ENCODE measurements around the gene PARD3B. TPM values are rescaled to one million over a fixed set of nuclear protein-coding genes. Genes with fewer than 3 reads are reported as not detected.

Gene PARD3B
- total and polyA plus RNA-seq, 10 of the 15 experiments (the other 5 are each of a cell fraction or from before 2014, with no cell fraction given): 0.01 to 0.54 (median 0.07) TPM; not detected in 7

DNA sequence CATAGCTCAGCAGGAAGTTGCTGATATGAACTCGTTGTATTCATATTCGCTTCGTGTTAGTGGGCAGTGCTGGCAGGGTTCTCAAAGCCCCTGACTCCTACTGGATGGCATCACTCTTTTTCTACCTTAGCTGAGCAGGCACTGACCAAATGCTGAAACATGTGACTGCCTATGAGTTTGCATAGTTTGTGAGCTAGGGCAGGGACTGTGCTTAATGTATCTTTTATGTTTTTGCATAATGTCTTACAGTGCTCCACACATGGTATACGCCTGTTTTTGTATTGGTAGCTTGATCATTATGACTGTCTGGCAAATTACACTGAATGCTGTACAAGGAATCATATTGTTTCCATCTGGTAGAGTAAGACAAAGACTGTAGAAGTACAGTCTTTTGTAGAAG, 305.3 kb downstream of the PARD3B start:
- Histone ChIP-seq H3K9ac (ENCODE audit: control insufficient read depth, insufficient read depth, low read length) (no peak overlapping the region), H3K27me3 (replicated peaks in 1 of 2; ENCODE audit: control insufficient read depth in 2 of 2, insufficient read depth in 2 of 2, low read length in 1 of 2) (no peaks in the 10 kb centered on the region), H3K79me2 (ENCODE audit: control insufficient read depth, insufficient read depth, low read length) (no peaks in the 10 kb centered on the region), H3K4me3 (no peak overlapping the region), H4K20me1 (ENCODE audit: control insufficient read depth, insufficient read depth) (no peaks in the 10 kb centered on the region), H3K9me3 (replicated peaks; ENCODE audit: control insufficient read depth, insufficient read depth, low read length) (no peaks in the 10 kb centered on the region), H2AFZ (ENCODE audit: control insufficient read depth, low read depth, low read length) (no peak overlapping the region), H3K27ac (ENCODE audit: control insufficient read depth, insufficient read depth) (no peak overlapping the region), H3K4me1 (ENCODE audit: control insufficient read depth, insufficient read depth, low read length) (no peaks in the 10 kb centered on the region), H3K4me2 (ENCODE audit: control insufficient read depth, insufficient read depth) (no peak overlapping the region), H3K36me3 (ENCODE audit: control insufficient read depth in 2 of 2, insufficient read depth in 2 of 2, low read length in 1 of 2) (no peaks in the 10 kb centered on the region)
- no peak for FAIRE-seq
- ChIA-PET SMC1A (ENCODE audit: uncharacterized antibody, unreplicated experiment) (no interaction called here), RAD21 (ENCODE audit: unreplicated experiment) (no interaction called here), POLR2A (no interaction called here), CTCF (interaction anchor here (0.9 kb wide), 1 partner anchor 9 kb away, joined by 3 read pairs; no protein-coding TSS in a partner anchor)
- ATAC-seq: no peak
- no peak for DNase-seq (ENCODE audit: low read depth, low spot score)
- intact Hi-C loops (cut with micrococcal nuclease; ENCODE audit: unreplicated experiment): no loop called here
- in situ Hi-C loops (cut with MboI): no loop called here
- 34% methylated on average over 4 of the region's 4 CpGs for WGBS (ENCODE audit: insufficient coverage, insufficient replicate concordance, low lambda C conversion rate, missing lambda C conversion rate)
- no TSS peak for BruUV-seq (replicated peaks)
- TF ChIP-seq NR2C1 (IDR thresholded peaks at IDR 0.05) (no peak), CHD1 (IDR thresholded peaks at IDR 0.05; ENCODE audit: low read depth, low read length) (no peak), CREM (IDR thresholded peaks at IDR 0.05; ENCODE audit: low read depth) (no peak), MEF2B (IDR thresholded peaks at IDR 0.05; ENCODE audit: partially characterized antibody, poor library complexity, severe bottlenecking) (no peak), RUNX3 (IDR thresholded peaks at IDR 0.05; ENCODE audit: low read length) (no peak), KDM1A (IDR thresholded peaks at IDR 0.05; ENCODE audit: borderline replicate concordance) (no peak), DPF2 (IDR thresholded peaks at IDR 0.05) (no peak), MEF2A (IDR thresholded peaks at IDR 0.05; ENCODE audit: insufficient read depth, low read depth, low read length) (no peak), LARP7 (IDR thresholded peaks at IDR 0.05) (no peak), HDGF (IDR thresholded peaks at IDR 0.05) (no peak), ZZZ3 (IDR thresholded peaks at IDR 0.05; ENCODE audit: control insufficient read depth, insufficient read length, low read depth) (no peak), BCL11A (IDR thresholded peaks at IDR 0.05; ENCODE audit: low read depth, low read length) (no peak), SREBF2 (IDR thresholded peaks at IDR 0.05; ENCODE audit: low read length) (no peak), POLR2A (IDR thresholded peaks at IDR 0.05; ENCODE audit: low read depth, low read length) (no peak), SUPT20H (IDR thresholded peaks at IDR 0.05; ENCODE audit: borderline replicate concordance, control insufficient read depth, low read depth, low read length) (no peak), SMAD1 (IDR thresholded peaks at IDR 0.05; ENCODE audit: low read depth, partially characterized antibody) (no peak)
- TF ChIP-seq, protein P1, sequence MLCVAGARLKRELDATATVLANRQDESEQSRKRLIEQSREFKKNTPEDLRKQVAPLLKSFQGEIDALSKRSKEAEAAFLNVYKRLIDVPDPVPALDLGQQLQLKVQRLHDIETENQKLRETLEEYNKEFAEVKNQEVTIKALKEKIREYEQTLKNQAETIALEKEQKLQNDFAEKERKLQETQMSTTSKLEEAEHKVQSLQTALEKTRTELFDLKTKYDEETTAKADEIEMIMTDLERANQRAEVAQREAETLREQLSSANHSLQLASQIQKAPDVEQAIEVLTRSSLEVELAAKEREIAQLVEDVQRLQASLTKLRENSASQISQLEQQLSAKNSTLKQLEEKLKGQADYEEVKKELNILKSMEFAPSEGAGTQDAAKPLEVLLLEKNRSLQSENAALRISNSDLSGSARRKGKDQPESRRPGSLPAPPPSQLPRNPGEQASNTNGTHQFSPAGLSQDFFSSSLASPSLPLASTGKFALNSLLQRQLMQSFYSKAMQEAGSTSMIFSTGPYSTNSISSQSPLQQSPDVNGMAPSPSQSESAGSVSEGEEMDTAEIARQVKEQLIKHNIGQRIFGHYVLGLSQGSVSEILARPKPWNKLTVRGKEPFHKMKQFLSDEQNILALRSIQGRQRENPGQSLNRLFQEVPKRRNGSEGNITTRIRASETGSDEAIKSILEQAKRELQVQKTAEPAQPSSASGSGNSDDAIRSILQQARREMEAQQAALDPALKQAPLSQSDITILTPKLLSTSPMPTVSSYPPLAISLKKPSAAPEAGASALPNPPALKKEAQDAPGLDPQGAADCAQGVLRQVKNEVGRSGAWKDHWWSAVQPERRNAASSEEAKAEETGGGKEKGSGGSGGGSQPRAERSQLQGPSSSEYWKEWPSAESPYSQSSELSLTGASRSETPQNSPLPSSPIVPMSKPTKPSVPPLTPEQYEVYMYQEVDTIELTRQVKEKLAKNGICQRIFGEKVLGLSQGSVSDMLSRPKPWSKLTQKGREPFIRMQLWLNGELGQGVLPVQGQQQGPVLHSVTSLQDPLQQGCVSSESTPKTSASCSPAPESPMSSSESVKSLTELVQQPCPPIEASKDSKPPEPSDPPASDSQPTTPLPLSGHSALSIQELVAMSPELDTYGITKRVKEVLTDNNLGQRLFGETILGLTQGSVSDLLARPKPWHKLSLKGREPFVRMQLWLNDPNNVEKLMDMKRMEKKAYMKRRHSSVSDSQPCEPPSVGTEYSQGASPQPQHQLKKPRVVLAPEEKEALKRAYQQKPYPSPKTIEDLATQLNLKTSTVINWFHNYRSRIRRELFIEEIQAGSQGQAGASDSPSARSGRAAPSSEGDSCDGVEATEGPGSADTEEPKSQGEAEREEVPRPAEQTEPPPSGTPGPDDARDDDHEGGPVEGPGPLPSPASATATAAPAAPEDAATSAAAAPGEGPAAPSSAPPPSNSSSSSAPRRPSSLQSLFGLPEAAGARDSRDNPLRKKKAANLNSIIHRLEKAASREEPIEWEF (IDR thresholded peaks at IDR 0.05; ENCODE audit: insufficient replicate concordance, low read depth, low read length): no peak
